ENCODE results near the gene INTS6L.

The INTS6L gene

GRCh38 chrX:135497736-135498135, 22.7 kb upstream of the INTS6L start:
- Histone ChIP-seq H3K4me1 (ENCODE audit: control insufficient read depth, insufficient read depth, low read length, poor library complexity, severe bottlenecking) (no peaks in the 10 kb centered on the region), H3K27me3 (replicated peaks; ENCODE audit: control insufficient read depth, insufficient read depth, low read length, poor library complexity, severe bottlenecking) (no peaks in the 10 kb centered on the region), H3K4me3 (ENCODE audit: insufficient read depth, low read depth, low read length, poor library complexity, severe bottlenecking) (no peak overlapping the region), H3K36me3 (ENCODE audit: control insufficient read depth, insufficient read depth, low read length) (no peaks in the 10 kb centered on the region), H3K9me3 (ENCODE audit: control insufficient read depth, low read length) (no peaks in the 10 kb centered on the region), H3K27ac (ENCODE audit: insufficient read depth, low read length, poor library complexity, severe bottlenecking) (no peak overlapping the region)
- DNase-seq = no peak

GRCh38 chrX:135498236-135498635, 22.2 kb upstream of the INTS6L start:
- Histone ChIP-seq H3K27ac (ENCODE audit: insufficient read depth, low read length, poor library complexity, severe bottlenecking) (no peak overlapping the region), H3K9me3 (ENCODE audit: control insufficient read depth, low read length) (no peaks in the 10 kb centered on the region), H3K4me1 (ENCODE audit: control insufficient read depth, insufficient read depth, low read length, poor library complexity, severe bottlenecking) (no peaks in the 10 kb centered on the region), H3K4me3 (ENCODE audit: insufficient read depth, low read depth, low read length, poor library complexity, severe bottlenecking) (no peak overlapping the region), H3K36me3 (ENCODE audit: control insufficient read depth, insufficient read depth, low read length) (no peaks in the 10 kb centered on the region), H3K27me3 (replicated peaks; ENCODE audit: control insufficient read depth, insufficient read depth, low read length, poor library complexity, severe bottlenecking) (no peaks in the 10 kb centered on the region)
- no peak for DNase-seq

GRCh38 chrX:135505351-135505750, 15.1 kb upstream of the INTS6L start:
- no peak overlapping the region for H3K27ac ChIP-seq (ENCODE audit: insufficient read depth, low read length, poor library complexity, severe bottlenecking)
- DNase-seq = no peak
- no peaks in the 10 kb centered on the region for H3K36me3 ChIP-seq (ENCODE audit: control insufficient read depth, insufficient read depth, low read length)
- no peaks in the 10 kb centered on the region for H3K9me3 ChIP-seq (ENCODE audit: control insufficient read depth, low read length)
- H3K27me3 ChIP-seq (replicated peaks; ENCODE audit: control insufficient read depth, insufficient read depth, low read length, poor library complexity, severe bottlenecking) = no peaks in the 10 kb centered on the region
- no peak overlapping the region for H3K4me3 ChIP-seq (ENCODE audit: insufficient read depth, low read depth, low read length, poor library complexity, severe bottlenecking)
- no peaks in the 10 kb centered on the region for H3K4me1 ChIP-seq (ENCODE audit: control insufficient read depth, insufficient read depth, low read length, poor library complexity, severe bottlenecking)

GRCh38 chrX:135509885-135510284, 10.6 kb upstream of the INTS6L start:
- no peak overlapping the region for H3K4me3 ChIP-seq (ENCODE audit: insufficient read depth, low read depth, low read length, poor library complexity, severe bottlenecking)
- no peaks in the 10 kb centered on the region for H3K9me3 ChIP-seq (ENCODE audit: control insufficient read depth, low read length)
- DNase-seq = no peak
- no peaks in the 10 kb centered on the region for H3K27me3 ChIP-seq (replicated peaks; ENCODE audit: control insufficient read depth, insufficient read depth, low read length, poor library complexity, severe bottlenecking)
- no peak overlapping the region for H3K27ac ChIP-seq (ENCODE audit: insufficient read depth, low read length, poor library complexity, severe bottlenecking)
- H3K36me3 ChIP-seq (ENCODE audit: control insufficient read depth, insufficient read depth, low read length) = no peaks in the 10 kb centered on the region
- no peaks in the 10 kb centered on the region for H3K4me1 ChIP-seq (ENCODE audit: control insufficient read depth, insufficient read depth, low read length, poor library complexity, severe bottlenecking)

- Histone ChIP-seq H3K36me3 (ENCODE audit: control insufficient read depth, insufficient read depth, low read length) (no peaks in the 10 kb centered on the region), H3K9me3 (ENCODE audit: control insufficient read depth, low read length) (no peaks in the 10 kb centered on the region), H3K4me1 (ENCODE audit: control insufficient read depth, insufficient read depth, low read length, poor library complexity, severe bottlenecking) (no peaks in the 10 kb centered on the region), H3K27ac (ENCODE audit: insufficient read depth, low read length, poor library complexity, severe bottlenecking) (no peak overlapping the region), H3K4me3 (ENCODE audit: insufficient read depth, low read depth, low read length, poor library complexity, severe bottlenecking) (no peak overlapping the region), H3K27me3 (replicated peaks; ENCODE audit: control insufficient read depth, insufficient read depth, low read length, poor library complexity, severe bottlenecking) (no peaks in the 10 kb centered on the region)
- no peak for DNase-seq
Measured at GRCh38 chrX:135512508-135513129, 7.8 kb upstream of the INTS6L start.

GRCh38 chrX:135513130-135513515, 7.3 kb upstream of the INTS6L start:
- DNase-seq = no peak
- Histone ChIP-seq H3K27me3 (replicated peaks; ENCODE audit: control insufficient read depth, insufficient read depth, low read length, poor library complexity, severe bottlenecking) (no peaks in the 10 kb centered on the region), H3K36me3 (ENCODE audit: control insufficient read depth, insufficient read depth, low read length) (no peaks in the 10 kb centered on the region), H3K27ac (ENCODE audit: insufficient read depth, low read length, poor library complexity, severe bottlenecking) (no peak overlapping the region), H3K9me3 (ENCODE audit: control insufficient read depth, low read length) (no peaks in the 10 kb centered on the region), H3K4me1 (ENCODE audit: control insufficient read depth, insufficient read depth, low read length, poor library complexity, severe bottlenecking) (no peaks in the 10 kb centered on the region), H3K4me3 (ENCODE audit: insufficient read depth, low read depth, low read length, poor library complexity, severe bottlenecking) (no peak overlapping the region)

GRCh38 chrX:135516376-135516775, 4.1 kb upstream of the INTS6L start:
- H3K4me1 ChIP-seq (ENCODE audit: control insufficient read depth, insufficient read depth, low read length, poor library complexity, severe bottlenecking) = no peaks in the 10 kb centered on the region
- no peaks in the 10 kb centered on the region for H3K9me3 ChIP-seq (ENCODE audit: control insufficient read depth, low read length)
- no peak overlapping the region for H3K27ac ChIP-seq (ENCODE audit: insufficient read depth, low read length, poor library complexity, severe bottlenecking)
- no peaks in the 10 kb centered on the region for H3K36me3 ChIP-seq (ENCODE audit: control insufficient read depth, insufficient read depth, low read length)
- no peak overlapping the region for H3K4me3 ChIP-seq (ENCODE audit: insufficient read depth, low read depth, low read length, poor library complexity, severe bottlenecking)
- H3K27me3 ChIP-seq (replicated peaks; ENCODE audit: control insufficient read depth, insufficient read depth, low read length, poor library complexity, severe bottlenecking) = no peaks in the 10 kb centered on the region
- DNase-seq = no peak

- Histone ChIP-seq H3K9me3 (ENCODE audit: control insufficient read depth, low read length) (no peaks in the 10 kb centered on the region), H3K27ac (ENCODE audit: insufficient read depth, low read length, poor library complexity, severe bottlenecking) (no peak overlapping the region), H3K4me3 (ENCODE audit: insufficient read depth, low read depth, low read length, poor library complexity, severe bottlenecking) (no peak overlapping the region), H3K36me3 (ENCODE audit: control insufficient read depth, insufficient read depth, low read length) (no peaks in the 10 kb centered on the region), H3K4me1 (ENCODE audit: control insufficient read depth, insufficient read depth, low read length, poor library complexity, severe bottlenecking) (no peaks in the 10 kb centered on the region), H3K27me3 (replicated peaks; ENCODE audit: control insufficient read depth, insufficient read depth, low read length, poor library complexity, severe bottlenecking) (no peaks in the 10 kb centered on the region)
- no peak for DNase-seq
Measured at GRCh38 chrX:135518161-135518560, 2.3 kb upstream of the INTS6L start.

GRCh38 chrX:135520022-135520552, 373 bp upstream of the INTS6L start:
- Histone ChIP-seq H3K4me1 (ENCODE audit: control insufficient read depth, insufficient read depth, low read length, poor library complexity, severe bottlenecking) (peaks cover 5% of the 10 kb centered on the region), H3K36me3 (ENCODE audit: control insufficient read depth, insufficient read depth, low read length) (no peaks in the 10 kb centered on the region), H3K27ac (ENCODE audit: insufficient read depth, low read length, poor library complexity, severe bottlenecking) (peak overlapping the region; percentile 82), H3K9me3 (ENCODE audit: control insufficient read depth, low read length) (no peaks in the 10 kb centered on the region), H3K27me3 (replicated peaks; ENCODE audit: control insufficient read depth, insufficient read depth, low read length, poor library complexity, severe bottlenecking) (no peaks in the 10 kb centered on the region), H3K4me3 (ENCODE audit: insufficient read depth, low read depth, low read length, poor library complexity, severe bottlenecking) (peak overlapping the region; percentile 45)
- no peak for DNase-seq

- Histone ChIP-seq H3K36me3 (ENCODE audit: control insufficient read depth, insufficient read depth, low read length) (no peaks in the 10 kb centered on the region), H3K4me1 (ENCODE audit: control insufficient read depth, insufficient read depth, low read length, poor library complexity, severe bottlenecking) (peaks cover 5% of the 10 kb centered on the region), H3K27ac (ENCODE audit: insufficient read depth, low read length, poor library complexity, severe bottlenecking) (peak overlapping the region; percentile 82), H3K4me3 (ENCODE audit: insufficient read depth, low read depth, low read length, poor library complexity, severe bottlenecking) (peak overlapping the region; percentile 75), H3K9me3 (ENCODE audit: control insufficient read depth, low read length) (no peaks in the 10 kb centered on the region), H3K27me3 (replicated peaks; ENCODE audit: control insufficient read depth, insufficient read depth, low read length, poor library complexity, severe bottlenecking) (no peaks in the 10 kb centered on the region)
- peak; percentile 78 for DNase-seq
Measured at GRCh38 chrX:135521405-135522131, 1.1 kb downstream of the INTS6L start.

All from effector memory CD4-positive, alpha-beta T cell (primary cell).